IMR-90 (cell line): ENCODE data around the gene B4GALT5. TPM values are rescaled to one million over a fixed set of nuclear protein-coding genes. Genes with fewer than 3 reads are reported as not detected.

Source experiments
- ATAC-seq: fragments of 200-7000 bp; cut with Tn5 transposase; 2 replicates; pipeline ENCODE4 v1.9.1; 2020; ENCODE audit warnings: low read depth, mild to moderate bottlenecking, moderate library complexity
- BruUV-seq: library from RNA; stranded (reverse); fragments of 400-500 nt; replicated peaks from 2 replicates; lab custom pipeline; 2021; lab: Mats Ljungman, UMichigan
- CTCF ChIA-PET: fragments of 300-600 bp; formaldehyde crosslinking; extraction: SDS; loops from one replicate; lab custom pipeline; 2021; ENCODE audit warnings: antibody characterized with exemption; lab: Yijun Ruan, JAX
- POLR2A ChIA-PET: fragments of 300-600 bp; sonication (Branson Sonifier 250); formaldehyde crosslinking; loops from one replicate; lab custom pipeline; 2022; ENCODE audit warnings: antibody characterized with exemption; ENCODE audit not compliant: unreplicated experiment; lab: Charles Lee
- DNase-seq: peaks from one replicate; pipeline ENCODE4 v3.0.0; 2013
- H2AFZ ChIP-seq: replicated peaks from 2 replicates; pipeline ENCODE3; 2013; ENCODE audit warnings: low read length, mild to moderate bottlenecking; ENCODE audit not compliant: poor library complexity
- H2AK5ac ChIP-seq: 2 replicates; pipeline ENCODE4 v1.6.1; 2013; ENCODE audit warnings: low read depth, low read length, inconsistent platforms
- H2AK9ac ChIP-seq: replicated peaks from 2 replicates; pipeline ENCODE3; 2013; ENCODE audit warnings: mild to moderate bottlenecking, low read depth, low read length, moderate library complexity; ENCODE audit not compliant: poor library complexity
- H2BK120ac ChIP-seq: 2 replicates; pipeline ENCODE4 v1.6.1; 2013; ENCODE audit warnings: low read depth, low read length, inconsistent platforms
- H2BK15ac ChIP-seq: 3 replicates; pipeline ENCODE4 v1.6.1; 2013; ENCODE audit warnings: low read depth, low read length, inconsistent platforms
- H2BK20ac ChIP-seq: 2 replicates; pipeline ENCODE4 v1.6.1; 2013; ENCODE audit warnings: low read depth, mild to moderate bottlenecking, inconsistent platforms, low read length, moderate library complexity
- H2BK5ac ChIP-seq: 2 replicates; pipeline ENCODE4 v1.6.1; 2013; ENCODE audit warnings: mild to moderate bottlenecking, low read depth, low read length, inconsistent platforms; ENCODE audit not compliant: poor library complexity, severe bottlenecking
- H3K14ac ChIP-seq: replicated peaks from 2 replicates; pipeline ENCODE4 v1.6.1; 2013; ENCODE audit warnings: low read depth, low read length, inconsistent platforms
- H3K18ac ChIP-seq: 2 replicates; pipeline ENCODE4 v1.6.1; 2013; ENCODE audit warnings: low read depth, low read length, control low read depth
- H3K23ac ChIP-seq: 2 replicates; pipeline ENCODE4 v1.6.1; 2013; ENCODE audit warnings: low read depth, low read length, inconsistent platforms
- H3K27ac ChIP-seq: 2 replicates; pipeline ENCODE4 v1.5.1; 2013; ENCODE audit warnings: mild to moderate bottlenecking, control low read depth, low read length; ENCODE audit not compliant: insufficient read depth
- H3K27me3 ChIP-seq: 2 replicates; pipeline ENCODE4 v1.6.1; 2013; ENCODE audit warnings: low read length; ENCODE audit not compliant: control insufficient read depth, insufficient read depth
- H3K36me3 ChIP-seq: 2 replicates; pipeline ENCODE4 v1.6.1; 2013; ENCODE audit warnings: low read length, mixed read lengths; ENCODE audit not compliant: control insufficient read depth, insufficient read depth
- H3K4ac ChIP-seq: 2 replicates; pipeline ENCODE4 v1.6.1; 2013; ENCODE audit warnings: low read depth, low read length, inconsistent platforms
- H3K4me1 ChIP-seq: 2 replicates; pipeline ENCODE4 v1.6.1; 2013; ENCODE audit warnings: low read length, mixed read lengths; ENCODE audit not compliant: control insufficient read depth, insufficient read depth
- H3K4me2 ChIP-seq: 2 replicates; pipeline ENCODE4 v1.6.1; 2013; ENCODE audit warnings: low read depth, mild to moderate bottlenecking, control low read depth, low read length, moderate library complexity
- H3K4me3 ChIP-seq: 2 replicates; pipeline ENCODE4 v1.5.1; 2013; ENCODE audit warnings: low read depth, mild to moderate bottlenecking, control low read depth, low read length, moderate library complexity; ENCODE audit not compliant: insufficient read depth
- H3K56ac ChIP-seq: 2 replicates; pipeline ENCODE4 v1.6.1; 2013; ENCODE audit warnings: low read length, inconsistent platforms; ENCODE audit not compliant: insufficient read depth; ENCODE audit errors: extremely low read depth
- H3K79me1 ChIP-seq, 2 experiments: 2 replicates each; pipeline ENCODE4 v1.6.1; 2013; ENCODE audit warnings: low read length in 2 of 2, inconsistent platforms in 1 of 2, low read depth in 1 of 2
- H3K9ac ChIP-seq: 2 replicates; pipeline ENCODE4 v1.6.1; 2013; ENCODE audit warnings: low read depth, low read length, control low read depth
- H3K9me1 ChIP-seq: 2 replicates; pipeline ENCODE4 v1.6.1; 2013; ENCODE audit warnings: low read length, inconsistent platforms; ENCODE audit not compliant: insufficient read depth
- H3K9me3 ChIP-seq: 2 replicates; pipeline ENCODE4 v1.6.1; 2013; ENCODE audit warnings: low read length; ENCODE audit not compliant: control insufficient read depth, insufficient read depth
- H4K20me1 ChIP-seq: 2 replicates; pipeline ENCODE4 v1.6.1; 2013; ENCODE audit warnings: low read length, inconsistent platforms; ENCODE audit not compliant: insufficient read depth
- H4K5ac ChIP-seq: 2 replicates; pipeline ENCODE4 v1.6.1; 2013; ENCODE audit warnings: mild to moderate bottlenecking, low read depth, low read length, control low read depth
- H4K8ac ChIP-seq, 2 experiments: 2 replicates each; pipeline ENCODE4 v1.6.1; 2013; ENCODE audit warnings: low read depth in 2 of 2, low read length in 2 of 2, control low read depth in 1 of 2, inconsistent platforms in 1 of 2
- H4K91ac ChIP-seq: 2 replicates; pipeline ENCODE4 v1.6.1; 2013; ENCODE audit warnings: low read depth, low read length, inconsistent platforms; ENCODE audit not compliant: insufficient read depth
- WGBS, 2 experiments: methylation state at CpG; one replicate each; pipeline versions ENCODE4 v1.1.5 to v1.1.7; 2013; ENCODE audit warnings: missing lambda C conversion rate in 2 of 2; ENCODE audit not compliant: insufficient read length in 1 of 2; ENCODE audit errors: extremely low coverage in 2 of 2; 5-methylcytosine and 5-hydroxymethylcytosine counted together
- dilution Hi-C: fragments of 300-500 bp; cut with HindIII; formaldehyde crosslinking; loops from one replicate; pipeline ENCODE4 v1.14.3; 2018; ENCODE audit warnings: low sequenced_read_pairs; ENCODE audit not compliant: unreplicated experiment
- in situ Hi-C: fragments of 300-500 bp; cut with MboI; formaldehyde crosslinking; loops from 3 replicates; pipeline ENCODE4 v1.14.3; 2019; ENCODE audit warnings: low sequenced_read_pairs, inconsistent platforms, mixed read lengths
- intact Hi-C: fragments of 100-400 bp; cut with micrococcal nuclease; formaldehyde crosslinking; loops from 2 replicates; pipeline ENCODE4 v1.10.0; 2022
- polyA plus RNA-seq, 3 experiments: library from polyadenylated mRNA; depleted of rRNA; stranded (reverse); fragments of >200 nt; gene quantifications; 2 replicates each; pipeline ENCODE4 v1.2.3, GENCODE V29; 2012; ENCODE audit warnings: low replicate concordance in 1 of 3
- total RNA-seq: library from RNA; depleted of rRNA; stranded (reverse); fragments of >200 nt; gene quantifications from 2 replicates; pipeline ENCODE4 v1.2.3, GENCODE V29; 2012
- TF ChIP-seq, protein P1 (sequence below): conservative IDR thresholded peaks from 2 replicates; pipeline ENCODE4 v1.5.1; 2012; ENCODE audit warnings: mild to moderate bottlenecking, low read depth, low read length, improper control_type of control experiment
- TF ChIP-seq, protein P2 (sequence below): fragments of 150-350 bp; IDR thresholded peaks from 2 replicates; pipeline ENCODE4 v1.6.1; 2016; ENCODE audit warnings: low read depth, mild to moderate bottlenecking, low read length, moderate library complexity, borderline replicate concordance

The B4GALT5 gene
- total and polyA plus RNA-seq, 2 of the 4 experiments (the other 2 are of a cell fraction): 11.3 to 20.4 TPM

DNA sequence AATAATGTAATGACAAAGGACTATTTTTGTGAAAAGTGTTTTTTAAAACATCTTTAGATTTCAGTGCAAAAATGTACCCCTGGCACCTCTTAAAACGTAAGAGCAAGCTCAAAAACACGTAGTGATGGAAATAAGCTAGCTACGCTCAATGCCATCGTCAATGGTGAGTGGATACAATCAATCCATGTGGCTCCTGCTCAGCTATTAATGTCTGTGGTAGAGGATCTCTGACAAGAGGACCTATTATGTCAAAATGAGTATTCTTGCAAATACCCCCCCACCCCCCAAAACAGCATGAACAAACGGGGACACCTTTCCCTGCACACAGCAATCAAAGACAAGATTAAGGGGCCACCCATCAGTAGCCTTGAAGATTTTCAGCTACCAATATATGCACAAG is 80.7 kb downstream of the B4GALT5 start:
- no peak overlapping the region for H3K23ac ChIP-seq
- no peak overlapping the region for H2BK120ac ChIP-seq
- no peaks in the 10 kb centered on the region for H3K4me1 ChIP-seq
- no peaks in the 10 kb centered on the region for H4K20me1 ChIP-seq
- no peak overlapping the region for H4K8ac ChIP-seq
- no peak overlapping the region for H4K91ac ChIP-seq
- no CpG with 5 or more reads among the region's 5 CpGs for whole genome bisulfite sequencing, 2 experiments
- no peak overlapping the region for H2AFZ ChIP-seq
- H3K9me3 ChIP-seq: peaks cover 5% of the 10 kb centered on the region; the same call in 1 of the 2 replicates
- ATAC-seq (no peak), DNase-seq (no peak)
- H3K4ac ChIP-seq: no peak overlapping the region
- ChIA-PET POLR2A (no interaction called here), CTCF (interaction anchor here (1.1 kb wide), 1 partner anchor 32 kb away, joined by 3 read pairs; no protein-coding TSS in a partner anchor)
- H4K5ac ChIP-seq: no peak overlapping the region
- dilution Hi-C loops (no loop called here), in situ Hi-C loops (no loop called here), intact Hi-C loops (no loop called here)
- no peaks in the 10 kb centered on the region for H3K27me3 ChIP-seq
- H3K27ac ChIP-seq: no peak overlapping the region
- H2BK15ac ChIP-seq: no peak overlapping the region
- no peak overlapping the region for H2BK5ac ChIP-seq
- H2AK5ac ChIP-seq: no peak overlapping the region
- no peaks in the 10 kb centered on the region; the same call in 1 of the 2 replicates for H3K9me1 ChIP-seq
- H3K79me1 ChIP-seq: 0 out of 4 replicates have a peak, but pooled peaks cover 0 to 5% of the 10 kb centered on the region in 2 experiments
- peaks cover 30% of the 10 kb centered on the region for H3K36me3 ChIP-seq
- H3K4me3 ChIP-seq: no peak overlapping the region
- BruUV-seq: no TSS peak
- no peak overlapping the region for H3K56ac ChIP-seq
- no peak overlapping the region for H2AK9ac ChIP-seq
- H3K18ac ChIP-seq: no peak overlapping the region
- H3K14ac ChIP-seq: no peak overlapping the region
- TF ChIP-seq, protein P1, sequence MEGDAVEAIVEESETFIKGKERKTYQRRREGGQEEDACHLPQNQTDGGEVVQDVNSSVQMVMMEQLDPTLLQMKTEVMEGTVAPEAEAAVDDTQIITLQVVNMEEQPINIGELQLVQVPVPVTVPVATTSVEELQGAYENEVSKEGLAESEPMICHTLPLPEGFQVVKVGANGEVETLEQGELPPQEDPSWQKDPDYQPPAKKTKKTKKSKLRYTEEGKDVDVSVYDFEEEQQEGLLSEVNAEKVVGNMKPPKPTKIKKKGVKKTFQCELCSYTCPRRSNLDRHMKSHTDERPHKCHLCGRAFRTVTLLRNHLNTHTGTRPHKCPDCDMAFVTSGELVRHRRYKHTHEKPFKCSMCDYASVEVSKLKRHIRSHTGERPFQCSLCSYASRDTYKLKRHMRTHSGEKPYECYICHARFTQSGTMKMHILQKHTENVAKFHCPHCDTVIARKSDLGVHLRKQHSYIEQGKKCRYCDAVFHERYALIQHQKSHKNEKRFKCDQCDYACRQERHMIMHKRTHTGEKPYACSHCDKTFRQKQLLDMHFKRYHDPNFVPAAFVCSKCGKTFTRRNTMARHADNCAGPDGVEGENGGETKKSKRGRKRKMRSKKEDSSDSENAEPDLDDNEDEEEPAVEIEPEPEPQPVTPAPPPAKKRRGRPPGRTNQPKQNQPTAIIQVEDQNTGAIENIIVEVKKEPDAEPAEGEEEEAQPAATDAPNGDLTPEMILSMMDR: no peak
- TF ChIP-seq, protein P2, sequence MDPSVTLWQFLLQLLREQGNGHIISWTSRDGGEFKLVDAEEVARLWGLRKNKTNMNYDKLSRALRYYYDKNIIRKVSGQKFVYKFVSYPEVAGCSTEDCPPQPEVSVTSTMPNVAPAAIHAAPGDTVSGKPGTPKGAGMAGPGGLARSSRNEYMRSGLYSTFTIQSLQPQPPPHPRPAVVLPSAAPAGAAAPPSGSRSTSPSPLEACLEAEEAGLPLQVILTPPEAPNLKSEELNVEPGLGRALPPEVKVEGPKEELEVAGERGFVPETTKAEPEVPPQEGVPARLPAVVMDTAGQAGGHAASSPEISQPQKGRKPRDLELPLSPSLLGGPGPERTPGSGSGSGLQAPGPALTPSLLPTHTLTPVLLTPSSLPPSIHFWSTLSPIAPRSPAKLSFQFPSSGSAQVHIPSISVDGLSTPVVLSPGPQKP: no peak
- H3K9ac ChIP-seq: no peak overlapping the region
- H3K4me2 ChIP-seq: no peak overlapping the region
- H2BK20ac ChIP-seq: no peak overlapping the region
